Measurements from ENCODE around the gene THSD7A.

THSD7A gene

DNA sequence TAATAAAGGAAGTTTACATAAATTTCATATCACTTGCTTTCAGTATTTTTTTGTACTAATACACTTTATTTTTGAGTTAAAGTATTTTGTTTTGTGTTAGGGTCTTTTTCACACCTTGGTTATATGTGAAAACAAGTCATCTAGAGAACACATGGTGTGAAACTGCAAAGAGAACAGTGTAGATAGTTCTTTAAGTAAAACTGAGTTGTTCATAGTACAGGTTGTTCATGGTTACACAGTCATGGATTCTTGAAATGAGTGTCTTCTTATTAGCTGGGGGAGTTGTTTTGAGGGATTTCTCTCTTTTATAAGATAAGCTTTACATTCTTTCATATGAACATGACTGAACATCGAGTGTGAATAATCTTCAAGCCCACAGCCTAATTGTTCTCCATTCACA, 244.2 kb downstream of the THSD7A start:
- no peak for DNase-seq (ENCODE audit: low read depth)
- TF ChIP-seq, protein P1, sequence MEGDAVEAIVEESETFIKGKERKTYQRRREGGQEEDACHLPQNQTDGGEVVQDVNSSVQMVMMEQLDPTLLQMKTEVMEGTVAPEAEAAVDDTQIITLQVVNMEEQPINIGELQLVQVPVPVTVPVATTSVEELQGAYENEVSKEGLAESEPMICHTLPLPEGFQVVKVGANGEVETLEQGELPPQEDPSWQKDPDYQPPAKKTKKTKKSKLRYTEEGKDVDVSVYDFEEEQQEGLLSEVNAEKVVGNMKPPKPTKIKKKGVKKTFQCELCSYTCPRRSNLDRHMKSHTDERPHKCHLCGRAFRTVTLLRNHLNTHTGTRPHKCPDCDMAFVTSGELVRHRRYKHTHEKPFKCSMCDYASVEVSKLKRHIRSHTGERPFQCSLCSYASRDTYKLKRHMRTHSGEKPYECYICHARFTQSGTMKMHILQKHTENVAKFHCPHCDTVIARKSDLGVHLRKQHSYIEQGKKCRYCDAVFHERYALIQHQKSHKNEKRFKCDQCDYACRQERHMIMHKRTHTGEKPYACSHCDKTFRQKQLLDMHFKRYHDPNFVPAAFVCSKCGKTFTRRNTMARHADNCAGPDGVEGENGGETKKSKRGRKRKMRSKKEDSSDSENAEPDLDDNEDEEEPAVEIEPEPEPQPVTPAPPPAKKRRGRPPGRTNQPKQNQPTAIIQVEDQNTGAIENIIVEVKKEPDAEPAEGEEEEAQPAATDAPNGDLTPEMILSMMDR (IDR thresholded peaks at IDR 0.05; ENCODE audit: insufficient read depth, low read depth, low read length, missing control alignments), result no peak
- no peak overlapping the region for H3K4me3 ChIP-seq (ENCODE audit: low read length)

DNA sequence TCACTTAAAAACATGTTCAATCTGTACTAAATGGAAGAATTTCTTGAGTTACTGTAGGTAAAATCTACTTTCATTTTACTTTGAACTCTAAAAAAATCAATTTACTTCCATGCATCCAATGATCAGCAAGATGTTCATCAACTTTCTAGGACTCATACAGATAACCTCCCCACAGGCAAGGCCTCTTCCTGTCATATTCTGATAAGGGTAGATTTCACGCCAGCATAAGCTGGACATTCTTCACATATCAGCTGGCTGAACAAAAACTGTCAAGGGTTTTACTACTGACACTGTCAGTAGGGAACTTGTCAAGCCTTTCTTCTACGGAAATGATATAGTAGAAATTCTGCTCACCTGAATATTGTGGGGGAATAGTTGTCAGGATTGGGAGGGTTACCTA, 244.9 kb downstream of the THSD7A start:
- TF ChIP-seq, protein P1 (IDR thresholded peaks at IDR 0.05; ENCODE audit: insufficient read depth, low read depth, low read length, missing control alignments), result no peak
- DNase-seq (ENCODE audit: low read depth), result no peak

DNA sequence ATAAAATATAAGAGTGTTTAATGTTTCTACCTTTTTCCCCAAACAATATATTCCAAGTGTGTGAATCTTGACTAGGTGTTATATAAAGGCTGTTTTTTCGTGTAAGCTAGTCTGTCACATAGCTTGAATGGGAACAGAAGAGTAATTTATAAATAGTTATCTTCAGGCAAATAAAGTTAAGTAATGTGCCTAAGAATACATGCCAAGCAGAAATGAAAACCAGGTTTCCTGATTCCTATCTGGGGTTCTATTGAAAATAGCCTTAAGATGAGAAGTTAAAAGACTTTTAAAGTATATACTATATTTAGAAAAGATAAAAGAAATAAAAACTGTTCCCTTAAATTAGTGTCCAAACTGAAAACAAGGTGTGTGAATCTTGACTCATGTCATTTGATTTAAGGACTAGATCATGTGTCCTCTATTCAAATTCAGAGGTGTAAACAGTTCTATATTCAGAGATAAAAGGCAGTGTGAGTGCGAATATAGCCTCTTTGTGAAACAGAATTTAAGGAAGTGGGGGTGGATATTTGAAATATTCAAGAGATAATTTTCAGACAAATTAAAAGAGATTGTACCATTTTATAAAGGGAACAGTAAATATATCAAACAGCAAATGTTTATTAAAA, 247.5 kb downstream of the THSD7A start:
- no peak overlapping the region for H3K4me3 ChIP-seq (ENCODE audit: low read length)
- TF ChIP-seq, protein P1 (IDR thresholded peaks at IDR 0.05; ENCODE audit: insufficient read depth, low read depth, low read length, missing control alignments), result no peak
- no peak for DNase-seq (ENCODE audit: low read depth)

More for the DNA sequence above, 244.9 kb downstream of the THSD7A start:
- H3K4me3 ChIP-seq (ENCODE audit: low read length), result no peak overlapping the region

DNA sequence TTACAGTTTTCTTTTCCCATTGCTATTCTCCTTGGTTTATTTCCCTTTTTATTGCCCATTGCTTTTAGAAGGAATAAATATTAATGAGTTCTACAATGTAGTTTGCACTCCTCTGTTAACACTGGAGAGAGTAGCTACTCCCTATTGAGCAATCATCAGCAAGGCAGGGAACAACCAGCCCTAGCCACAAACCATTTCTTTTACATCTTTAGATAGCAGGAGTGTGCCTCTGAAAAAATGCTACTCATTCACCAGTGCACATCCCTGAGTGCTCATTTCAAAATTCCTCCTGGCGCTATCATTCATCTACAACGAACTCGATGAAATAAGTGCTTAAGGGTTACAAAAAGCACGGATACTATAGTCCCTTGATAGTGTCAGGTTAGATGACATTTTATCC, 252.9 kb downstream of the THSD7A start:
- no peak for DNase-seq (ENCODE audit: low read depth)
- TF ChIP-seq, protein P1 (IDR thresholded peaks at IDR 0.05; ENCODE audit: insufficient read depth, low read depth, low read length, missing control alignments), result no peak
- no peak overlapping the region for H3K4me3 ChIP-seq (ENCODE audit: low read length)

DNA sequence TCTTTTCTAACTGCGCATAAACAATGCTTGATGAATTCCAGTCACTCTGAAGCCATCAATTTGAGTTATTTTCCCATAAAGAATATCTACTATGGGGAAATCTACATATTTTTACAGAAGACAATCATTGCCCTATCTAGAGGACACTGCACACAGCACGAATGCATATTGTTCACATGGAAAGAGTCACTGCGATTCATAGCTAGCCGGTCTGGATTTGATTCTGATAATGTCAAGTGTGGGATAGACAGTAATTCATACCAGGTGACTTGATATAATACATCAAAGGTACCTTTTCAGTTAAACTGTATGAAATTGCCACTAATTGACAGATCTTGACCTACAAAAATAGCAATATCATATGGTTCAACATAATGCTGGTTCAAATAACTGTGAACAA, 255.7 kb downstream of the THSD7A start:
- H3K4me3 ChIP-seq (ENCODE audit: low read length), result no peak overlapping the region
- TF ChIP-seq, protein P1 (IDR thresholded peaks at IDR 0.05; ENCODE audit: insufficient read depth, low read depth, low read length, missing control alignments), result no peak

DNA sequence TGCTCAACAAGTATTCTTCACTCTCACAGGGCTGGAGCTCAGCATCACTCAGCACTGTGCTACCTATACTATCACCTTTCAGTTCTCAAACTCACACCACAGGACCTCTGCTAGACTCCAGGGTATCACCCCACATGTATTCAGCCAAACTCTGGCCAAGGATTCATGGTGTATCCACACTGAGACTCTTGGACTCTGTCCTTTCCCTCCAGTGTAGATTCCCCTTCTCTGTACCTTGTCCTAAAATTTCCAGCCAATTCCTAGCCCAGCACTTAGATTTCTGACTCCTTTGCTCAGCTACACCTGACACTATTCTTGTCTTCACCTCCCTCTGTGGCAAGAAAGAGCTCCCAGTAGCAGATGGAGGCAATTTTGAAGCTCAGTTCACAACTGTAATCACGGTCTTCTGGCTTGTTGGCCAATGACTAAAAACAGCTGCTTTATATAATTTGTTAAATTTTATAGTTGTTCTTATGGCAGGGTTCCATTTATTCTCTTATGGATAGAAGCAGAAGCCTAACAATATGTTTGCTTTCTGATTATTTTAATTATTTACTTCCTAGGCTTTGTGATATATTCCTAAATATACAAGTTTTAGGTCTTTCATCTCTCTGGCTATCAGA, 258.8 kb downstream of the THSD7A start:
- H3K4me3 ChIP-seq (ENCODE audit: low read length), result no peak overlapping the region
- TF ChIP-seq, protein P1 (IDR thresholded peaks at IDR 0.05; ENCODE audit: insufficient read depth, low read depth, low read length, missing control alignments), result no peak
- DNase-seq (ENCODE audit: low read depth), result no peak

More for the DNA sequence above, 255.7 kb downstream of the THSD7A start:
- DNase-seq (ENCODE audit: low read depth), result no peak
